HUES6 (cell line): Measurements from ENCODE around the gene SLC24A5.

ENCODE experiments used
- H3K27ac ChIP-seq: 2 replicates; pipeline ENCODE4 v1.7.0; 2013; ENCODE audit warnings: low read depth, mild to moderate bottlenecking, low read length, inconsistent platforms
- H3K27me3 ChIP-seq: 2 replicates; pipeline ENCODE4 v1.6.1; 2013; ENCODE audit warnings: low read length; ENCODE audit not compliant: control insufficient read depth, insufficient read depth
- H3K36me3 ChIP-seq: 2 replicates; pipeline ENCODE4 v1.6.1; 2013; ENCODE audit warnings: low read length; ENCODE audit not compliant: control insufficient read depth, insufficient read depth
- H3K4me1 ChIP-seq: 2 replicates; pipeline ENCODE4 v1.6.1; 2013; ENCODE audit warnings: low read length; ENCODE audit not compliant: control insufficient read depth, insufficient read depth
- H3K4me3 ChIP-seq: 2 replicates; pipeline ENCODE4 v1.5.1; 2013; ENCODE audit warnings: low read depth, low read length
- H3K9ac ChIP-seq: one replicate; pipeline ENCODE4 v1.6.1; 2013; ENCODE audit warnings: mild to moderate bottlenecking, low read length
- H3K9me3 ChIP-seq: 2 replicates; pipeline ENCODE4 v1.6.1; 2013; ENCODE audit warnings: low read depth, low read length; ENCODE audit not compliant: control insufficient read depth, insufficient read depth

The SLC24A5 gene

GRCh38 chr15:48185529-48185928 lies 64.7 kb downstream of the SLC24A5 start:
- Histone ChIP-seq H3K4me3 (no peak overlapping the region), H3K9ac (no peak overlapping the region), H3K27ac (no peak overlapping the region), H3K27me3 (no peaks in the 10 kb centered on the region), H3K9me3 (no peaks in the 10 kb centered on the region), H3K36me3 (no peaks in the 10 kb centered on the region), H3K4me1 (no peaks in the 10 kb centered on the region)

DNA sequence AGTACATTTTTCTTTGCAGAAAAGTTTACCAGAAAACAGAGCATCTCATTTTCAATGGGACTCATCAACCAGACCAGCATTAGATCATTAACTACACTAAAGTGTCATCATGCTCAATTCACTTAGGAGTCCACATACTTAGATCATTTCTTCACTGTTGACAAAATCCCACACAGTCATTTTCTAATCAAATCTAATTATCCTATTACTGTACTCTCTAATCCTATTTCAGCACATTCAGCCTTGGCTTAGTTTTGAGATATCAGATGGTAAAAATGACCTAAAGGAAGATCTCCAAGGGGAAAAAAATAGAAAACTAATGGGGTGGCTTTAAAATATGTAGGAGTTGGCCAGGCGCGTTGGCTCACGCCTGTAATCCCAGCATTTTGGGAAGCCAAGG lies 65.5 kb downstream of the SLC24A5 start:
- Histone ChIP-seq H3K9me3 (no peaks in the 10 kb centered on the region), H3K9ac (no peak overlapping the region), H3K27me3 (peaks cover 2% of the 10 kb centered on the region), H3K4me1 (0 out of 2 replicates have a peak, but pooled peaks cover 4% of the 10 kb centered on the region), H3K4me3 (no peak overlapping the region), H3K36me3 (no peaks in the 10 kb centered on the region), H3K27ac (no peak overlapping the region)

DNA sequence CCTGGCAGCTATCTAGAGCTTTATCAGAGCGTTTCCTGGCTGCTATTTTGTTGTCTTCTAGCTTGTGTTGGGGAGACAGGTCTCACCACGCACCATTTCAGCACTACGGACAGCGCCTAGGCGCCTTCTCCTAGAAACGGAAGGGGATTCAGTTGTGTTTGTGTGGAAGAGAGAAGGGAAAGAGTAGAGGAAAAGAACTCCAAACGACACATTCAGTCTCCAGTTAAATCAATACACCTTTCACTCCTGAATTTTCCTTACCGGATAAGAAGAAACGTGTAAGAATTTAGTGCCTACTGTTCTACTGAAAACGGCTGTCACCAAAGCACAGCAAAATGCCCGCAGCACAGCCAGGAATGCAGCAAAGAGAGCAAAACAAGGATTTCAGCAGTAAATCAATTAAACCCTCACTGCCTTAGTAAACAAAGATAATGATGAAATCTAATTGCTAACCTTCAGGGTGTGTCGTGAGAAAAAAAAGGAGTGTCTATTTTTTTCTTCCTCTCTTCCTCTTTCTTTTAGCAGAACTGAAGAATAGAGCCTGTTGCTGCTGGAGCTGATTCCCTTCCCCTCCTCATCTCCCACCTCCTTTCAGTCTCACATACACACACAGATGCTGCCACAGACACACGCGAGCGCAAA lies 70.3 kb downstream of the SLC24A5 start:
- Histone ChIP-seq H3K27me3 (peaks cover 20% of the 10 kb centered on the region), H3K9ac (no peak overlapping the region), H3K9me3 (no peaks in the 10 kb centered on the region), H3K36me3 (no peaks in the 10 kb centered on the region), H3K4me3 (peak overlapping the region; percentile 64), H3K4me1 (0 out of 2 replicates have a peak, but pooled peaks cover 4% of the 10 kb centered on the region), H3K27ac (no peak overlapping the region)

DNA sequence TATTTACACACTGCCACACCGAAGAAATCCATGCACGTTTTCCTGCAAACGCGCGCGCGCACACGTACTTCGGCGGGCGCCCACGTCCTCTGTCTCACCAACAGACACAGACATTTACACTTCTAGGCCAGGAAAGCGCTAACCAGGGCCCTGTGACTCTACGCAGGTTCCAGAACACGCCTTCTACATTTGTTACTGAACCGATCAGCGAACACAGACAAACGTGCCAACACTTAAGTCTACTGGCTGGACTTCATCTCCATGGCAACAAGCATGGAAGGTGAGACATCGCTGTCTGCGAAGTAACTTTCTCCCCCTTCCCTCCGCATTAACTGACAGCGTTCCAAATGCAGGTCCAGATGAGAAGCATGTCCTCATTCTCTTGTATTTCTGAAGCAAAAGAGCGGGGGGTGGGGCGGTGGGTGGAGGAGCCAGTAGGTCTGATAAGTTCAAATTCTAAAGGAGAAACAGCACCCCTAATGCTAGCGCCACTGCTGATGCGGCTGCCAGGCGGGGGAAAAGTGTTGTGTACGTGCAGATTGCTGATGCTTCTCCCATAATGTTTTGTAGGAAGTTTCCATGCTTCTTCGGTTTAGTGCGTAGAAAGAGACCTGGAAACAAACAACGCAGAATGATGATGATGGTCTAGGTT lies 70.9 kb downstream of the SLC24A5 start, which contains the start of gene CTXN2:
TSS of gene CTXN2 (plus strand) at position 92 of the 652 bp plus-strand sequence. CDS start 9,636 bp downstream, outside the sequence.
- Histone ChIP-seq H3K4me1 (0 out of 2 replicates have a peak, but pooled peaks cover 4% of the 10 kb centered on the region), H3K27ac (no peak within 1 kb of the TSS), H3K36me3 (no peaks in the 10 kb centered on the region), H3K4me3 (peak within 1 kb of the TSS; percentile 64), H3K27me3 (peaks cover 20% of the 10 kb centered on the region), H3K9me3 (no peaks in the 10 kb centered on the region), H3K9ac (no peak within 1 kb of the TSS)
